Medulla oblongata (tissue), 1 donor: ENCODE results near the gene BPIFA3.
A peak's percentile ranks its signal among the peaks of the same experiment; 100 is the strongest.

ENCODE experiments used
- DNase-seq: peaks from one replicate; pipeline ENCODE4 v3.0.0-alpha.2; 2015; ENCODE audit errors: extremely low spot score

BPIFA3 gene

GRCh38 chr20:33224399-33224798, 7.2 kb downstream of the BPIFA3 start:
- no peak for DNase-seq

GRCh38 chr20:33229843-33230242, 12.7 kb downstream of the BPIFA3 start:
- DNase-seq = no peak

GRCh38 chr20:33231237-33231636, 14.1 kb downstream of the BPIFA3 start:
- no peak for DNase-seq

- no peak for DNase-seq
Observed at GRCh38 chr20:33232486-33233072, 15.4 kb downstream of the BPIFA3 start.

- peak; percentile 5 for DNase-seq
Observed at GRCh38 chr20:33233129-33233774, 16.1 kb downstream of the BPIFA3 start.

- DNase-seq = no peak
Observed at GRCh38 chr20:33234050-33234449, 16.9 kb downstream of the BPIFA3 start.

GRCh38 chr20:33235696-33236095, 18.5 kb downstream of the BPIFA3 start, which contains the start of gene BPIFA1:
Gene BPIFA1 (plus strand): TSS chr20:33235996. CDS start chr20:33237712, 1,716 bp downstream.
- no peak for DNase-seq

- DNase-seq = no peak
Observed at GRCh38 chr20:33236351-33236750, 19.2 kb downstream of the BPIFA3 start.

- no peak for DNase-seq
Observed at GRCh38 chr20:33237989-33238388, 20.8 kb downstream of the BPIFA3 start.

GRCh38 chr20:33239418-33239817, 22.3 kb downstream of the BPIFA3 start:
- DNase-seq = no peak

- no peak for DNase-seq
Observed at GRCh38 chr20:33239979-33240736, 23.0 kb downstream of the BPIFA3 start.

- DNase-seq = no peak
Observed at GRCh38 chr20:33240923-33241322, 23.8 kb downstream of the BPIFA3 start.

- DNase-seq = no peak
Observed at GRCh38 chr20:33242319-33243100, 25.4 kb downstream of the BPIFA3 start.

- DNase-seq = no peak
Observed at GRCh38 chr20:33246077-33246476, 28.9 kb downstream of the BPIFA3 start.

- DNase-seq = no peak
Observed at GRCh38 chr20:33249456-33249855, 32.3 kb downstream of the BPIFA3 start.

GRCh38 chr20:33250666-33251065, 33.5 kb downstream of the BPIFA3 start:
- no peak for DNase-seq

- no peak for DNase-seq
Observed at GRCh38 chr20:33251496-33251895, 34.3 kb downstream of the BPIFA3 start.

GRCh38 chr20:33252460-33252859, 35.3 kb downstream of the BPIFA3 start:
- no peak for DNase-seq

GRCh38 chr20:33255005-33255404, 37.9 kb downstream of the BPIFA3 start:
- no peak for DNase-seq

GRCh38 chr20:33257237-33257636, 40.1 kb downstream of the BPIFA3 start:
- DNase-seq = no peak

GRCh38 chr20:33259371-33259770, 42.2 kb downstream of the BPIFA3 start:
- no peak for DNase-seq

- DNase-seq = no peak
Observed at GRCh38 chr20:33261465-33261864, 44.3 kb downstream of the BPIFA3 start.
